BE2C (cell line): ENCODE measurements around the gene PRKCI.

ENCODE experiments used
- DNase-seq: peaks from one replicate; pipeline ENCODE4 v3.0.0-alpha.2; 2020
- H3K27me3 ChIP-seq: fragments of 250-450 bp; sonication (Bioruptor Pico); 2 replicates; pipeline ENCODE4 v1.5.1; 2020; ENCODE audit warnings: mild to moderate bottlenecking
- H3K36me3 ChIP-seq: fragments of 250-450 bp; sonication (Bioruptor Pico); 2 replicates; pipeline ENCODE4 v1.5.1; 2020; ENCODE audit warnings: mild to moderate bottlenecking
- H3K4me1 ChIP-seq: fragments of 250-450 bp; sonication (Bioruptor Pico); 2 replicates; pipeline ENCODE4 v1.5.1; 2020
- H3K4me3 ChIP-seq: 2 replicates; pipeline ENCODE4 v1.5.1; 2011; ENCODE audit warnings: low read depth, low read length
- H3K9me3 ChIP-seq: fragments of 250-450 bp; sonication (Bioruptor Pico); 2 replicates; pipeline ENCODE4 v1.5.1; 2020
- CTCF ChIP-seq: IDR thresholded peaks from 2 replicates; pipeline ENCODE4 v1.5.1; 2012; ENCODE audit warnings: mild to moderate bottlenecking, low read depth, low read length

The PRKCI gene

GRCh38 chr3:170232266-170232665 is 10.0 kb downstream of the PRKCI start:
- Histone ChIP-seq H3K9me3 (no peaks in the 10 kb centered on the region), H3K36me3 (no peaks in the 10 kb centered on the region; the same call in none of the 2 replicates), H3K27me3 (no peaks in the 10 kb centered on the region), H3K4me3 (no peak overlapping the region), H3K4me1 (no peaks in the 10 kb centered on the region)
- TF ChIP-seq CTCF, result no peak
- DNase-seq, result no peak

- no peak for TF ChIP-seq CTCF
- Histone ChIP-seq H3K9me3 (no peaks in the 10 kb centered on the region), H3K27me3 (no peaks in the 10 kb centered on the region), H3K4me3 (no peak overlapping the region), H3K36me3 (no peaks in the 10 kb centered on the region; the same call in none of the 2 replicates), H3K4me1 (no peaks in the 10 kb centered on the region)
- DNase-seq, result no peak
Observed at GRCh38 chr3:170233530-170233929, 11.3 kb downstream of the PRKCI start.

- peaks cover 2% of the 10 kb centered on the region; the same call in 1 of the 2 replicates for H3K4me1 ChIP-seq
- H3K4me3 ChIP-seq, result no peak overlapping the region
- TF ChIP-seq CTCF, result no peak
- H3K9me3 ChIP-seq, result no peaks in the 10 kb centered on the region
- no peaks in the 10 kb centered on the region; the same call in none of the 2 replicates for H3K36me3 ChIP-seq
- H3K27me3 ChIP-seq, result no peaks in the 10 kb centered on the region
- no peak for DNase-seq
Observed at GRCh38 chr3:170240142-170240541, 17.9 kb downstream of the PRKCI start.

- Histone ChIP-seq H3K4me3 (no peak overlapping the region), H3K27me3 (no peaks in the 10 kb centered on the region), H3K4me1 (peaks cover 2% of the 10 kb centered on the region; the same call in 1 of the 2 replicates), H3K9me3 (no peaks in the 10 kb centered on the region), H3K36me3 (no peaks in the 10 kb centered on the region; the same call in 1 of the 2 replicates)
- no peak for DNase-seq
- TF ChIP-seq CTCF, result no peak
Observed at GRCh38 chr3:170240671-170241070, 18.4 kb downstream of the PRKCI start.

- Histone ChIP-seq H3K4me1 (peaks cover 2% of the 10 kb centered on the region; the same call in 1 of the 2 replicates), H3K36me3 (no peaks in the 10 kb centered on the region), H3K9me3 (no peaks in the 10 kb centered on the region), H3K4me3 (no peak overlapping the region), H3K27me3 (no peaks in the 10 kb centered on the region)
- no peak for TF ChIP-seq CTCF
- no peak for DNase-seq
Observed at GRCh38 chr3:170244576-170244975, 22.4 kb downstream of the PRKCI start.

- H3K9me3 ChIP-seq, result no peaks in the 10 kb centered on the region
- peaks cover 2% of the 10 kb centered on the region; the same call in 1 of the 2 replicates for H3K4me1 ChIP-seq
- DNase-seq, result no peak
- no peak overlapping the region for H3K4me3 ChIP-seq
- TF ChIP-seq CTCF, result no peak
- H3K27me3 ChIP-seq, result no peaks in the 10 kb centered on the region
- no peaks in the 10 kb centered on the region for H3K36me3 ChIP-seq
Observed at GRCh38 chr3:170247875-170248274, 25.7 kb downstream of the PRKCI start.
